Aorta (tissue), 5 donors: ENCODE data around the gene DENND2D. TPM values are rescaled to one million over a fixed set of nuclear protein-coding genes. Genes with fewer than 3 reads are reported as not detected.

Source experiments
- ATAC-seq: fragments of 200-7000 bp; cut with Tn5 transposase; one replicate; pipeline ENCODE4 v1.9.1; 2022; ENCODE audit warnings: moderate library complexity; ENCODE audit not compliant: low FRiP score
- DNase-seq, 2 donors: peaks; one replicate each; pipeline ENCODE4 v3.0.0-alpha.2; 2020
- H3K27ac ChIP-seq, 2 donors: one replicate each; pipeline ENCODE4 v1.5.1; 2013; ENCODE audit warnings: low read length in 2 of 2, mild to moderate bottlenecking in 2 of 2, moderate library complexity in 2 of 2, control low read depth in 1 of 2, inconsistent platforms in 1 of 2, low read depth in 1 of 2
- H3K27me3 ChIP-seq, 2 donors: one replicate each; pipeline ENCODE4 v1.6.1; 2013; ENCODE audit warnings: control low read depth in 1 of 2, low read length in 1 of 2, mild to moderate bottlenecking in 1 of 2, moderate library complexity in 1 of 2; ENCODE audit not compliant: insufficient read depth in 2 of 2, control insufficient read depth in 1 of 2
- H3K36me3 ChIP-seq, 2 donors: one replicate each; pipeline ENCODE4 v1.6.1; 2013; ENCODE audit warnings: control low read depth in 1 of 2, low read length in 1 of 2, mild to moderate bottlenecking in 1 of 2; ENCODE audit not compliant: insufficient read depth in 2 of 2, control insufficient read depth in 1 of 2
- H3K4me1 ChIP-seq, 2 donors: one replicate each; pipeline ENCODE4 v1.6.1; 2013; ENCODE audit warnings: low read length in 2 of 2, control low read depth in 1 of 2, mild to moderate bottlenecking in 1 of 2, moderate library complexity in 1 of 2; ENCODE audit not compliant: insufficient read depth in 2 of 2, control insufficient read depth in 1 of 2
- H3K4me3 ChIP-seq, 2 donors: one replicate each; pipeline ENCODE4 v1.5.1; 2013; ENCODE audit warnings: low read length in 2 of 2, control low read depth in 1 of 2, mild to moderate bottlenecking in 1 of 2
- H3K9me3 ChIP-seq: one replicate; pipeline ENCODE4 v1.6.1; 2013; ENCODE audit warnings: mild to moderate bottlenecking, low read length; ENCODE audit not compliant: control insufficient read depth
- WGBS, 2 donors: extraction: QIAGEN DNeasy Blood & Tissue Kit; methylation state at CpG; one replicate each; pipeline ENCODE4 v1.1.7; 2013; 5-methylcytosine and 5-hydroxymethylcytosine counted together
- intact Hi-C, 2 donors: fragments of 100-400 bp; cut with DNase I; formaldehyde crosslinking; loops; one replicate each; pipeline versions ENCODE4 v1.14.2 to v1.15.0; 2022
- polyA plus RNA-seq, 2 donors: library from polyadenylated mRNA; stranded (reverse); fragments of 200-250 nt; gene quantifications; one replicate each; pipeline ENCODE4 v1.2.3, GENCODE V29; 2013
- total RNA-seq, 2 donors: library from RNA; stranded (reverse); fragmentation: NEBNext Ultra II Directional; extraction: Animal tissue kit (Norgen Biotek cat#: 25700); gene quantifications; one replicate each; pipeline ENCODE4 v1.2.1, GENCODE V29; 2021
- donor health status: healthy with polysubstance abuse.
- donor health status: Bipolar disorder and iron deficiency.
- donor health status: DM: no; HTN: no; CAD: no.
- donor health status: DM: no; HTN: no; CAD: no.
- donor health status: DM: yes; HTN: yes; CAD: no.

DENND2D gene
- total and polyA plus RNA-seq, 4 donors, result 0.77 to 20.3 (median 15.0) TPM

GRCh38 chr1:111141245-111142220 lies 58.9 kb downstream of the DENND2D start:
- no peaks in the 10 kb centered on the region for H3K36me3 ChIP-seq
- H3K4me3 ChIP-seq, result peak overlapping the region in 1 of 2 donors; percentile 92
- no peaks in the 10 kb centered on the region for H3K27me3 ChIP-seq
- ATAC-seq (no peak), DNase-seq (no peak)
- intact Hi-C loops, result no loop called here
- no peaks in the 10 kb centered on the region for H3K9me3 ChIP-seq
- H3K27ac ChIP-seq, result no peak overlapping the region
- H3K4me1 ChIP-seq, result peaks cover 0 to 2% of the 10 kb centered on the region in 2 donors
- 32 to 41% methylated on average over 5 of the region's 5 CpGs for WGBS, 2 donors

- H3K27me3 ChIP-seq, result no peaks in the 10 kb centered on the region
- H3K4me1 ChIP-seq, result peaks cover 0 to 2% of the 10 kb centered on the region in 2 donors
- no peak for DNase-seq
- no peak for ATAC-seq
- WGBS, 2 donors, result 0% methylated on average over 9 of the region's 9 CpGs
- H3K9me3 ChIP-seq, result no peaks in the 10 kb centered on the region
- peak overlapping the region in 1 of 2 donors; percentile 76 for H3K27ac ChIP-seq
- peak overlapping the region; percentile 79 to 92 for H3K4me3 ChIP-seq
- H3K36me3 ChIP-seq, result no peaks in the 10 kb centered on the region
- intact Hi-C loops, result no loop called here
Measured at GRCh38 chr1:111140680-111140967, 59.8 kb downstream of the DENND2D start.

- intact Hi-C loops, result no loop called here
Measured at GRCh38 chr1:111139956-111140679, 60.3 kb downstream of the DENND2D start, which contains the start of the genes CEPT1 and DRAM2. TSS of gene CEPT1 (plus strand) at chr1:111140223. CDS start at chr1:111147715, 7,492 bp downstream. TSS of gene DRAM2 (minus strand) at chr1:111140093. CDS start at chr1:111131554, 8,539 bp downstream.

GRCh38 chr1:111139324-111139955 lies 61.0 kb downstream of the DENND2D start:
- Histone ChIP-seq H3K27me3 (no peaks in the 10 kb centered on the region), H3K4me1 (peaks cover 0 to 2% of the 10 kb centered on the region in 2 donors), H3K4me3 (peak overlapping the region; percentile 79 to 82), H3K27ac (peak overlapping the region in 1 of 2 donors; percentile 79), H3K9me3 (no peaks in the 10 kb centered on the region), H3K36me3 (no peaks in the 10 kb centered on the region)
- DNase-seq (peak in 1 of 2 donors; percentile 54), ATAC-seq (peak; percentile 85)
- intact Hi-C loops, result no loop called here
- 1% methylated on average over 29 to 33 of the region's 33 CpGs for WGBS, 2 donors

More at GRCh38 chr1:111139956-111140679, 60.3 kb downstream of the DENND2D start, which contains the start of the genes CEPT1 and DRAM2:
- peak within 1 kb of the TSS; percentile 1 to 79 for H3K27ac ChIP-seq
- no peaks in the 10 kb centered on the region for H3K27me3 ChIP-seq
- no peaks in the 10 kb centered on the region for H3K9me3 ChIP-seq
- DNase-seq (peak; percentile 98), ATAC-seq (peak; percentile 99)
- H3K4me1 ChIP-seq, result peaks cover 0 to 2% of the 10 kb centered on the region in 2 donors
- peak within 1 kb of the TSS; percentile 79 to 92 for H3K4me3 ChIP-seq
- 0% methylated on average over 66 to 68 of the region's 68 CpGs for WGBS, 2 donors
- no peaks in the 10 kb centered on the region for H3K36me3 ChIP-seq

Other genes with a start within 250 kb of the DENND2D start
- 1 to 10 TPM; 6.3 to 6.7 TPM for gene LRIF1, start 236.7 kb downstream of the DENND2D start, total RNA-seq
- gene LRIF1, start 236.7 kb downstream of the DENND2D start, polyA plus RNA-seq, result 1 to 10 TPM; 1.5 to 3.4 TPM
- gene DRAM2, start 60.6 kb downstream of the DENND2D start, total RNA-seq, result 10 to 100 TPM; 23.6 to 37.6 TPM
- 10 to 100 TPM; 23.9 to 78.5 TPM for gene DRAM2, start 60.6 kb downstream of the DENND2D start, polyA plus RNA-seq
- 10 to 100 TPM; 24.5 to 41.3 TPM for gene CEPT1, start 60.4 kb downstream of the DENND2D start, total RNA-seq
- 10 to 100 TPM; 13.2 to 13.6 TPM for gene CEPT1, start 60.4 kb downstream of the DENND2D start, polyA plus RNA-seq
- gene CHI3L2, start 27.1 kb upstream of the DENND2D start, total RNA-seq, result 10 to 100 TPM in 1 of 2 donors, 1 to 10 TPM in 1; 7.8 to 12.5 TPM
- under 1 TPM in 1 of 2 donors, not detected in 1; 0.33 TPM for gene CHI3L2, start 27.1 kb upstream of the DENND2D start, polyA plus RNA-seq
- not detected for gene CHIA, start 90.2 kb upstream of the DENND2D start, total RNA-seq
- gene CHIA, start 90.2 kb upstream of the DENND2D start, polyA plus RNA-seq, result under 1 TPM in 1 of 2 donors, not detected in 1; 0.28 TPM
- gene OVGP1, start 227.1 kb upstream of the DENND2D start, total RNA-seq, result 1 to 10 TPM; 2.0 to 7.3 TPM
- 1 to 10 TPM in 1 of 2 donors, under 1 TPM in 1; 0.25 to 3.9 TPM for gene OVGP1, start 227.1 kb upstream of the DENND2D start, polyA plus RNA-seq
- 10 to 100 TPM; 17.1 to 17.4 TPM for gene WDR77, start 248.6 kb upstream of the DENND2D start, total RNA-seq
- gene WDR77, start 248.6 kb upstream of the DENND2D start, polyA plus RNA-seq, result 10 to 100 TPM; 14.5 to 20.1 TPM
- gene ATP5PB, start 248.8 kb upstream of the DENND2D start, total RNA-seq, result 100 to 1,000 TPM; 110 TPM
- gene ATP5PB, start 248.8 kb upstream of the DENND2D start, polyA plus RNA-seq, result 100 to 1,000 TPM; 140 to 219 TPM